Cardiac muscle cell (in vitro differentiated cells and primary cell): ENCODE data around the gene GDF15. TPM values are rescaled to one million over a fixed set of nuclear protein-coding genes. Genes with fewer than 3 reads are reported as not detected.

Experiments used
- DNase-seq, 2 donors: peaks; one replicate each; pipeline versions ENCODE4 v3.0.0 to v3.0.0-alpha.2; 2010 to 2017; ENCODE audit warnings: low read depth in 1 of 2, low spot score in 1 of 2
- H3K27ac ChIP-seq: fragments of 200-600 bp; sonication (generic); 2 replicates; pipeline ENCODE4 v1.5.1; 2016
- H3K27me3 ChIP-seq: fragments of 200-600 bp; sonication (generic); 2 replicates; pipeline ENCODE4 v1.6.0; 2016; ENCODE audit warnings: control low read depth
- H3K36me3 ChIP-seq: fragments of 200-600 bp; sonication (generic); 2 replicates; pipeline ENCODE4 v1.5.1; 2016; ENCODE audit warnings: control low read depth
- H3K4me1 ChIP-seq: fragments of 200-600 bp; sonication (generic); 2 replicates; pipeline ENCODE4 v1.8.1; 2017; ENCODE audit warnings: low read depth, mild to moderate bottlenecking, mixed run types
- H3K4me3 ChIP-seq: fragments of 200-600 bp; sonication (generic); 2 replicates; pipeline ENCODE4 v1.5.1; 2016; ENCODE audit warnings: mild to moderate bottlenecking
- H3K9me3 ChIP-seq: fragments of 200-600 bp; sonication (generic); 2 replicates; pipeline ENCODE4 v1.5.1; 2017; ENCODE audit warnings: low read depth, mild to moderate bottlenecking, control low read depth
- polyA plus RNA-seq: library from polyadenylated mRNA; unstranded; fragments of >200 nt; fragmentation: Nextera tagmentation; extraction: Ambion mirVana; gene quantifications from 2 replicates; pipeline ENCODE4 v1.2.1, GENCODE V29; 2016
- total RNA-seq: library from RNA; depleted of rRNA; stranded (reverse); fragments of >200 nt; gene quantifications from 2 replicates; pipeline ENCODE4 v1.2.3, GENCODE V29; 2016
- TF ChIP-seq, protein P1 (sequence below): IDR thresholded peaks from 2 replicates; pipeline ENCODE4 v1.5.1; 2012; ENCODE audit warnings: low read depth, mild to moderate bottlenecking, low read length

Gene GDF15, protein sequence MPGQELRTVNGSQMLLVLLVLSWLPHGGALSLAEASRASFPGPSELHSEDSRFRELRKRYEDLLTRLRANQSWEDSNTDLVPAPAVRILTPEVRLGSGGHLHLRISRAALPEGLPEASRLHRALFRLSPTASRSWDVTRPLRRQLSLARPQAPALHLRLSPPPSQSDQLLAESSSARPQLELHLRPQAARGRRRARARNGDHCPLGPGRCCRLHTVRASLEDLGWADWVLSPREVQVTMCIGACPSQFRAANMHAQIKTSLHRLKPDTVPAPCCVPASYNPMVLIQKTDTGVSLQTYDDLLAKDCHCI
- 2.9 and 10.0 TPM in 2 replicates for total RNA-seq
- polyA plus RNA-seq, result 2.4 and 8.2 TPM in 2 replicates

DNA sequence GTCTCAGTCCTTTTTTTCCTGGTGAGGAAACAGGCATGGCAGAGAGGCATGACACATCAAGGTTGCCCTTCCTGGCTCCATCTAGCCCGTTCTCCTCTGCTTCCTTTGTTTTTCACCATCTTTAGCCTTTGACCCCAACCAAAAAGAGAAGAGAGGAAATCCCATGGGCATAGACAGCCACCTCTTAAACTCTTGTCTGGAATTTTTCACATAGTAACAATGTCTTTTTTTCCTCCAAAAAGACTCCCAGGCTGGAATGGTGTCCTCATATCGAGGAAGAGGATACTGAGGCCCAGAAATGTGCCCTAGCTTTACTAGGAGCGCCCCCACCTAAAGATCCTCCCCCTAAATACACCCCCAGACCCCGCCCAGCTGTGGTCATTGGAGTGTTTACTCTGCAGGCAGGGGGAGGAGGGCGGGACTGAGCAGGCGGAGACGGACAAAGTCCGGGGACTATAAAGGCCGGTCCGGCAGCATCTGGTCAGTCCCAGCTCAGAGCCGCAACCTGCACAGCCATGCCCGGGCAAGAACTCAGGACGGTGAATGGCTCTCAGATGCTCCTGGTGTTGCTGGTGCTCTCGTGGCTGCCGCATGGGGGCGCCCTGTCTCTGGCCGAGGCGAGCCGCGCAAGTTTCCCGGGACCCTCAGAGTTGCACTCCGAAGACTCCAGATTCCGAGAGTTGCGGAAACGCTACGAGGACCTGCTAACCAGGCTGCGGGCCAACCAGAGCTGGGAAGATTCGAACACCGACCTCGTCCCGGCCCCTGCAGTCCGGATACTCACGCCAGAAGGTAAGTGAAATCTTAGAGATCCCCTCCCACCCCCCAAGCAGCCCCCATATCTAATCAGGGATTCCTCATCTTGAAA lies at the start of gene GDF15:
Gene GDF15, plus strand, starts transcription at position 484 of the 868 bp plus-strand sequence. Its CDS starts 32 bp downstream, at position 516.
- no peaks in the 10 kb centered on the region for H3K9me3 ChIP-seq
- H3K4me1 ChIP-seq, result no peaks in the 10 kb centered on the region
- H3K27ac ChIP-seq, result no peak within 1 kb of the TSS
- H3K4me3 ChIP-seq, result no peak within 1 kb of the TSS
- TF ChIP-seq, protein P1, sequence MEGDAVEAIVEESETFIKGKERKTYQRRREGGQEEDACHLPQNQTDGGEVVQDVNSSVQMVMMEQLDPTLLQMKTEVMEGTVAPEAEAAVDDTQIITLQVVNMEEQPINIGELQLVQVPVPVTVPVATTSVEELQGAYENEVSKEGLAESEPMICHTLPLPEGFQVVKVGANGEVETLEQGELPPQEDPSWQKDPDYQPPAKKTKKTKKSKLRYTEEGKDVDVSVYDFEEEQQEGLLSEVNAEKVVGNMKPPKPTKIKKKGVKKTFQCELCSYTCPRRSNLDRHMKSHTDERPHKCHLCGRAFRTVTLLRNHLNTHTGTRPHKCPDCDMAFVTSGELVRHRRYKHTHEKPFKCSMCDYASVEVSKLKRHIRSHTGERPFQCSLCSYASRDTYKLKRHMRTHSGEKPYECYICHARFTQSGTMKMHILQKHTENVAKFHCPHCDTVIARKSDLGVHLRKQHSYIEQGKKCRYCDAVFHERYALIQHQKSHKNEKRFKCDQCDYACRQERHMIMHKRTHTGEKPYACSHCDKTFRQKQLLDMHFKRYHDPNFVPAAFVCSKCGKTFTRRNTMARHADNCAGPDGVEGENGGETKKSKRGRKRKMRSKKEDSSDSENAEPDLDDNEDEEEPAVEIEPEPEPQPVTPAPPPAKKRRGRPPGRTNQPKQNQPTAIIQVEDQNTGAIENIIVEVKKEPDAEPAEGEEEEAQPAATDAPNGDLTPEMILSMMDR, result peak; percentile 80
- H3K36me3 ChIP-seq, result no peaks in the 10 kb centered on the region
- H3K27me3 ChIP-seq, result peaks cover 20% of the 10 kb centered on the region
- peak; percentile 38 to 92 for DNase-seq

DNA sequence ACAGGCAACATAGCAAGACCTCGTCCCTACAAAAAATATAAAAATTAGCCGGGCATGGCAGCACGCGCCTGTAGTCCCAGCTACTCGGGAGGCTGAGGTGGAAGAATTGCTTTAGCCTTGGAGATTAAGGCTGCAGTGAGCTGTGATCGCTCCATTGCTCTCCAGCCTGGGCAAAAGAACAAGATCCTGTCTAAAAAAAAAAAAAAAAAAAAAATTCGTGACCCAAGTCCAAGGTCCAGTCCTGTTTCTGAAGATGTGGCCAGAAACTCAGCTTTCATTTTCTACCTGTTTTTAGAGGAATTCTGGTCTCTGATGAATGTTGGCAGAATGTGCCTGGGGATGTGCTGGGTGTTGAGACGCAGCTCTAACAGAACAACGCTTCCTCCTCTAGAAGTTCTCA lies 47.4 kb upstream of the GDF15 start:
- H3K36me3 ChIP-seq, result no peaks in the 10 kb centered on the region
- no peaks in the 10 kb centered on the region for H3K9me3 ChIP-seq
- H3K27ac ChIP-seq, result peak overlapping the region; percentile 83
- DNase-seq, result no peak
- TF ChIP-seq, protein P1, result no peak
- no peaks in the 10 kb centered on the region for H3K27me3 ChIP-seq
- H3K4me3 ChIP-seq, result no peak overlapping the region
- peaks cover 3% of the 10 kb centered on the region for H3K4me1 ChIP-seq

DNA sequence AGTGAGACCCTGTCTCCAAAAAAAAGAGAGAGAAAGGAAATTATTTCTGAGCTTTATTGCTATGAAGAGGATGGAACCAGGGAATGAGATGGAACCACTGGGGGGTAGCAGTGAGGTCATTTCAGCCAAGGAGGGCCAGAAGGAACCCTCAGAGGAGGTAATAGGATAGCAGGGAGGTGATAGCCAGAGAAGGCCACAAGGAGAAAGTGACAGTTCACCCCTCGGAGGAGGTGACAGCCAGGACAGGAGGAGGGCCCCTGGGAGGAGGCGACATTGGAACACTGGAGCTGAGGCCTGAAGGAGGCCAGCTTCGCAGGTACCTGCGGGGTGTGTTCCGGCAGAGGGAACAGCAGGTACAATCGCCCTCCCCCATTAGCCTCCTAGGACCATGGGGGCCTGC lies 46.2 kb upstream of the GDF15 start:
- H3K9me3 ChIP-seq, result no peaks in the 10 kb centered on the region
- no peak overlapping the region for H3K4me3 ChIP-seq
- no peaks in the 10 kb centered on the region for H3K36me3 ChIP-seq
- TF ChIP-seq, protein P1, result peak; percentile 30
- H3K27ac ChIP-seq, result no peak overlapping the region
- H3K27me3 ChIP-seq, result no peaks in the 10 kb centered on the region
- DNase-seq, result no peak
- peaks cover 3% of the 10 kb centered on the region for H3K4me1 ChIP-seq

DNA sequence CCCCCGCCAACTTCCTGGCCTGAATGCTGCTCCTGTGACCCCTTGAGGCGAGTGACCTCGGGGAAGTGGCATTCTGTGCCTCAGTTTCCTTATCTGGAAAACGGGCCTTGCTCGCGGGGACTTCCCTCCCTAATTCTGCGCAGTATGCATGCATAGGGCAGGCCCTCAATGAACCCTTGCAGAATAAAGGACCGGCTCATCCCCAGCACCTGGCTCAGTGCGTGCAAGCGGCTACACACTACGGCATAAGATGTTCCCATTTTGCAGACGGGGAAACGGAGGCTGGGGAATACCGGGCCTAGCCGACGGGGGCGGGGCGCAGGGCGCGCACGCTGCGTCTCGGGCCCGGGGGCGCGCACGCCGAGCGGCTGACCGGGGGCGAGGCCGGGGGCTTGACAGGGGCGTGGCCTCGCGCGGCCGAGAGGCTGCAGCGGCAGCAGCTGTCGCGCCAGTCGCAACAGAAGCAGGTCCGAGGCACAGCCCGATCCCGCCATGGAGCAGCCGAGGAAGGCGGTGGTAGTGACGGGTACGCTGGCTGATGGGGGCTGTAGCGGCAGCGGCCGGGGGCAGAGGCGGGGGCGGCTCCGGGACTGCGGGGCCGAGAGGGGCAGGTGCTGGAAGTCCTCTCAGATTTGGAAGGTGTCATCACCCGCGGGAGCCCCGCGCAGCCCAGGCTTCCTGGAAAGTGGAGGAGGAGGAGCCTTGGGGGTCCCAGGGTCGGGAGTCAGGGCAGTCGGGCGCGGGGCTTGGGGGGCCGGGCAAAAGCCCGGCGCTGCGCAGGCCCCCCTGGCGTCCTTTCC lies 45.6 kb upstream of the GDF15 start, which contains the start of gene PGPEP1:
Gene PGPEP1, plus strand, starts transcription at position 409 of the 800 bp plus-strand sequence. Its CDS starts 84 bp downstream, at position 493.
- DNase-seq, result peak; percentile 71 to 77
- Histone ChIP-seq H3K27me3 (no peaks in the 10 kb centered on the region), H3K4me1 (peaks cover 3% of the 10 kb centered on the region), H3K27ac (no peak within 1 kb of the TSS), H3K36me3 (no peaks in the 10 kb centered on the region), H3K9me3 (no peaks in the 10 kb centered on the region), H3K4me3 (peak within 1 kb of the TSS; percentile 83)
- TF ChIP-seq, protein P1, result no peak
